Non-pigmented ciliary epithelial cell (primary cell): ENCODE data around the gene SCRN3.
"Not testable (repeated sequence)": the region's sequence is repeated elsewhere in the genome, so short reads cannot be mapped to it uniquely, and the experiment has no call there.

Experiments used
- DNase-seq: peaks from one replicate; pipeline ENCODE4 v3.0.0-alpha.2; 2010; ENCODE audit warnings: low read depth

Gene SCRN3

DNA sequence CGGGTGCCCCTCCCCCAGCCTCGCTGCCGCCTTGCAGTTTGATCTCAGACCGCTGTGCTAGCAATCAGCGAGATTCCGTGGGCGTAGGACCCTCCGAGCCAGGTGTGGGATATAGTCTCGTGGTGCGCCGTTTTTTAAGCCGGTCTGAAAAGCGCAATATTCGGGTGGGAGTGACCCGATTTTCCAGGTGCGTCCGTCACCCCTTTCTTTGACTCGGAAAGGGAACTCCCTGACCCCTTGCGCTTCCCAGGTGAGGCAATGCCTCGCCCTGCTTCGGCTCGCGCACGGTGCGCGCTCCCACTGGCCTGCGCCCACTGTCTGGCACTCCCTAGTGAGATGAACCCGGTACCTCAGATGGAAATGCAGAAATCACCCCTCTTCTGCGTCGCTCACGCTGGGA is 14.5 kb downstream of the SCRN3 start:
- not testable (repeated sequence) for DNase-seq

- DNase-seq: no peak
Measured at GRCh38 chr2:174412256-174412655, 16.7 kb downstream of the SCRN3 start.

- DNase-seq: no peak
Measured at GRCh38 chr2:174428214-174428613, 32.7 kb downstream of the SCRN3 start.

DNA sequence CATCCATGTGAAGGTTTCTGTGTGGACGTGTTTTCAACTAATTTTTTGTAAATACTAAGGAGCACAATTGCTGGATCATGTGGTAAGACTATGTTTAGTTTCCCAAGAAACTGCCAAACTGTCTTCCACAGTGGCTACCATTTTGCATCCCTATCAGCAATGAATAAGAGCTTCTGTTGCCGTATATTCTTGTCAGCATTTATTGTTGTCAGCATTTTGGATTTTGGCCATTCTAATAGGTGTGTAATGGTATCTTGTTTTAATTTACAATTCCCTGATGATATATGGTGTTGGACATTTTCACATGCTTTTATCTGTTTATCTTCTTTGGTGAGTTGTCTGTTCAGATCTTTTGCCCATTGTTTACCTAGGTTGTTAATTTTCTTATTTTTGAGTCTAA is 34.5 kb downstream of the SCRN3 start:
- no peak for DNase-seq

GRCh38 chr2:174431902-174432301 is 36.4 kb downstream of the SCRN3 start:
- DNase-seq: no peak

DNA sequence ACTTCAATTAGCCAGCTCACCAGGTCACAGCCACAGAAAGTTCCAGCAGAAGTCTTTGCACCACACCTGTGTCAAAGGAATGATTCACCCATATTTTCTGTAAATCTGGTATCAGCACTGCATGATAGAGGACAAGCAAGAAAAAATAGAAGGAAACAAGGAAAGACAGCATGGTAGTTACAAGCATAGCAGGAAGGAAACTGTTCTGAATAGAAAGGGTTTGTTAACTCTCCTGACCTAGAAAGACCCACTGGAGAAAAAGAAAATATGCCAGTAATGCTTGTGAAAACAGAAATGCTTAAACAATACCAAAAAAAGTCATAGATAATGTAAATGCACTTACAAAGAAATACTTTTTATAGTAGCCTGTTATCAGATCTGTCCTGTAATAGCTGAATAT is 40.8 kb downstream of the SCRN3 start:
- no peak for DNase-seq

- no peak for DNase-seq
Measured at GRCh38 chr2:174438146-174438886, 42.8 kb downstream of the SCRN3 start.

DNA sequence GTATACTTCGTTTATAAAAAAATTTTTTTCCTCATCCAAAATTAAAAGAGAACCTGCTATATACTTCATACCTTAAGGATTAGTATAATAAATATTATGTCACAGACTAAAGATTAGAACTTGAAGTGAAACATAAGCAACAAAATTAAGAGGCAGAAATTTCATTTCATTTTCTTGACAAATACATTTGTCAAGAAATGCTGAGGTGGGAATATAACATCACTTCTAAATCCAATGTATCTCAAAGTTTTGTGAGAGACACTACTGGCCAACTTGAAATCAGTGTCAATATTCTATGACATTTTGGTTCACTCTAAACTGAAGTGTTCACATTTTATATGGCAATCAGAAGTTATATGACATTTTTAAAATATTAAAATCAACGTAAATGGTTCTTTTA is 43.8 kb downstream of the SCRN3 start:
- DNase-seq: no peak

DNA sequence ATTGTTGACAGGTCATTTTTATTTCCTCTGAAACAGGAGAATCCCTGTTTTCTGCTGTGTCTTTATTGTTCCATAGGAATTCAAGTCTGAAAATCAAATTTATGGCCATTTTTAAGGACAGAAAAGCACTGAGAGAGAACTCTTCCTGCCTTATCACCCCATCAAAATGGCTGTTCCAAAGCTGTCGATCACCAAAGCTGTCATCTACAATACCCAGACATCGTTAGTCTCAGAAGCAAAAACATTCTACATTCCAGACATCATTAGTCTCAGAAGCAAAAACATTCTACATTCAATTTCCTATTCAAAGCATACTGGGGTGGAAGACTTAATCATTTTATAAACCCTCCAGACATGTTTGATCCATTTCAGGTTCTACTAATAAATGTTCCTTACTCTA is 44.4 kb downstream of the SCRN3 start:
- DNase-seq: no peak

- DNase-seq: peak; percentile 55
Measured at GRCh38 chr2:174442546-174443510, 47.3 kb downstream of the SCRN3 start.

DNA sequence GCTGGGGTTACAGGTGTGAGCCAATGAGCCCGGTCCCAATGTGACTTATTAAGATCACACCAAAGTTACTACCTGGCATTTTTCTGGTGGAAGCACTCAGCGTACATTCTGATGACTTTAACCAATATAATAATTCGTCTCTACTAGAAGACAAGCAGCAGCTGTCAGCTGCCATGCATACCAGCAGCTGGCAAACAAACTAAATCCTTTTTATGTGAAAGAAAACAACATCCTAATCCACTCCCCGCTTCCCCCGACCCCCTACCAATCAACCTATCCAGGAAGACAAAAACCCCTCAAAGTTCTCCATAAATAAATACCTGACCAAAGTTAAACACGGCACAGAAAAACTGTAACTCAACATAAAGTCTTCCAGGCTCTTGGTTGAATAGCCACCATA is 49.2 kb downstream of the SCRN3 start:
- DNase-seq: no peak

- DNase-seq: no peak
Measured at GRCh38 chr2:174445248-174445647, 49.7 kb downstream of the SCRN3 start.

GRCh38 chr2:174446531-174446930 is 51.0 kb downstream of the SCRN3 start:
- DNase-seq: no peak

DNA sequence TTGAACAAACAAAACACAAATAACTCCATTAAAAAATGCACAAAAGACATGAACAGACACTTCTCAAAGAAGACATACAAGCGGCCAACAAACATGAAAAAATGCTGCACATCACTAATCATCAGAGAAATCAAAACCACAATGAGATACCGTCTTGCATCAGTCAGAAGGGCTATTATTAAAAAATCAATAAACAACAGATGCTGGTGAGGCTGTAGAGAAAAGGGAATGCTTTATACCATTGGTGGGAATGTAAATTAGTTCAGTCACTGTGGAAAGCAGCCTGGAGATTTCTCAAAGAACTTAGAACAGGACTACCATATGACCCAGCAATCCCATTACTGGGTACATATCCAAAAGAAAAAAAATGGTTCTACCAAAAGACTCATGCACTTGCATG is 53.5 kb downstream of the SCRN3 start:
- no peak for DNase-seq

GRCh38 chr2:174450021-174450816 is 54.7 kb downstream of the SCRN3 start:
- DNase-seq: no peak

DNA sequence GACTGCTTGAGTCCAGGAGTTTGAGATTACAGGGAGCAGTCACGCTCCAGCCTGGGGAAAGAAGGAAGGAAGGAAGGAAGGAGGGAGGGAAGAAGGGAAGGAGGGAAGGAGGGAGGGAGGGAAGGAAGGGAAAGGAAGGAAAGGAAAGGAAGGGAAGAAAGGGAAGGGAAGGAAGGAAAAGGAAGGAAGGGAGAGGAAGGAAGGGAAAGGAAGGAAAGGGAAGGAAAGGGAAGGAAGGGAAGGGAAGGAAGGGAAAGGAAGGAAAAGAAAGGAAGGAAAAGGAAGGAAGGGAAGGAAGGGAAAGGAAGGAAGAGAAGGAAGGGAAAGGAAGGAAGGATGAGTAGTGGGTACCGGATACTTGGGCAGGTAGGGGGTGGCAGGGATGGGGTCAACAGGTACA is 59.0 kb downstream of the SCRN3 start:
- DNase-seq: no peak

GRCh38 chr2:174461221-174461620 is 65.7 kb downstream of the SCRN3 start:
- DNase-seq: no peak

DNA sequence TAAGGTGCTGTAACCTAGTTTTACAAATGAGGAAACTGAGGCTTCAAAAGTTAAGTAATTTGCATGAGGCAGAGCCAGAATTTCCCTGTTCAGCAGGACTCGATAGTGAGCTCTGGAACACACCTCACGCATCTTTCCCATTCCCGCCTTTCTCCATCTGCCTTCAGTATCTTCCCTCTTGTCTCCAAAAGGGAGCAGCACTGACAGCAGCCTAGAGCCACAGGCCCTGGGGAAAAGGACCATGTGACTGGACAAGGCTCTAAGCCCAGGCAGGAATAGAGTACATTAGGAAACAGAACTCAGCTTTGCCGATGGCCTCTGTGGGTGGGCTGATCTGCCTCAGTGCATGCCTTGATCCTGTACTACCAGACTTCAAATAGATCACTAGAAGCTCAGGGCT is 69.8 kb downstream of the SCRN3 start:
- DNase-seq: no peak

- no peak for DNase-seq
Measured at GRCh38 chr2:174473796-174474195, 78.3 kb downstream of the SCRN3 start.

DNA sequence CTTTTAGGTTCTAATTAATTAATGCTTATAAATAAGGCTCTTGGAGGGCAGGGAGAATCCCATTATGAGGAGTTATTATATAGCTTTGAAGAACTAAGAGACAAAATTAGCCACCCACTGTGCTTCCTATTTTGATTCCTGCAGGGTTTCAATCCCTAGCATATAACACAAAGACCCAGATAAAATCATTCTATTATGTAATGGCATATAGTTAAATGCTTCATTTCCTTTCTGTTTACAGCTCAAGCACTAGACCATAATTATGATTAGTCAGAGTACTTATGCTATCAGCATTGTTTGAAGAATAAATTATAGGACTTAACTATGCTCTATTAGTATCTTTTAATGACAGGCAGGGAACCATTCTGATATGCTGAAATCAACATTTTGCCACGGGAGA is 82.2 kb downstream of the SCRN3 start:
- no peak for DNase-seq
